DMS 273 treated with DMSO at 0.1 percent for 48 hours (cell line): Measurements from ENCODE around the gene FEV.

Experiments used
- DNase-seq: peaks from one replicate; lab custom pipeline; 2025; lab: John Stamatoyannopoulos, UW

FEV gene

DNA sequence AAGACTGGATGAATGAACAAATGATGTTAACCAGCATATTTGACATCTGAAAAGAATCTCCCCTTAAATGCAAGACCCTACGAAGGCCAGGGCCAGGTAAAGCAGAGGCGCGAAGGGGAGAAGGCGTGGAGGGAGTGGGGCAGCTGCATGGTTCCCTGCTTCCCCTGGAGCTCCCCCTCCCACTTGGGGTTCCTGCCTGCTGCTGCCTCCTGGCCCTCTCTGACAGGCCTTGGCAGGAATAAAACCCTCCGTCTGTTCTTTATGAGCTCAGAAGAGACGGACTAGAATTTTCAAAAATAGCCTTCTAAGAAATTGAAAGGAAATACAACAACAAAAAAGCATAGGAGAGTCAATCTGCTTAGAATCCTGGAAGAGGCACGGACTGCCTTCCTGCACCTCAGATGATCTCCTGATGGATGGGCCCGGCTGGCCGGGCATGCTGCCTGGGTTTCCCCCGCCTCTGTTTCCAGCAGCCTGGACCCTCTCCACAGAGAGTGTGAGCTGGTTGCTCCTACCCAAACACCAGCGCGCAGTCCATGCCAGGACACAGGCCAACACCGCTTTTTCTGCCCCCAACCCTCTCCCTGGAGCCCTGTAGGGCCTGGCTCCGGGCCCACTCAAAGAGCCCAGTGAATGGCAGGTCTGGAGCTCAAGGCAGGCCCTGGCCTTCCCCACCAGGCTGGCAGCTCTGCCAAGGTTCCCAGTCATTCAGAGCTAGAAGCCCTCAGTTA, 32.4 kb upstream of the FEV start:
- DNase-seq, result no peak

DNA sequence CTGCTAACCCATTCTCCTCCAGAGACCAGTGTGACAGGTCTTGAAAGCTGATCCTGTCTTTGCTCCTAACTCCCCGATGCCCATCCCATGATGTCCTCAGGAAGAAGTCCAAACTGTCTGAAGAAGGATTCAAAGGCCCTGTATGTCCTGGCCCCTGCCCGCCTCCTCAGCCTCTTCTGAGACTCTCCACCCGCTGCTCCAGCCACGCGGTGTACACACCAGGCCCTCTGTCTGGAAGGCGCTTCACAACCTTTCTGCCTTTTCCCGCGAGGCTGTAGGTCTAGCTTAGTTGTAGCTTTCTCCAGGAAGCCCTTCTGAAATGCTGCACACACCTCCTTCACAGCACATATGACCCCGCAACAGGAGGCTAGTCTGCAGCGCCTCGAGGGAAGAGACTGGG, 31.7 kb upstream of the FEV start:
- DNase-seq, result no peak

DNA sequence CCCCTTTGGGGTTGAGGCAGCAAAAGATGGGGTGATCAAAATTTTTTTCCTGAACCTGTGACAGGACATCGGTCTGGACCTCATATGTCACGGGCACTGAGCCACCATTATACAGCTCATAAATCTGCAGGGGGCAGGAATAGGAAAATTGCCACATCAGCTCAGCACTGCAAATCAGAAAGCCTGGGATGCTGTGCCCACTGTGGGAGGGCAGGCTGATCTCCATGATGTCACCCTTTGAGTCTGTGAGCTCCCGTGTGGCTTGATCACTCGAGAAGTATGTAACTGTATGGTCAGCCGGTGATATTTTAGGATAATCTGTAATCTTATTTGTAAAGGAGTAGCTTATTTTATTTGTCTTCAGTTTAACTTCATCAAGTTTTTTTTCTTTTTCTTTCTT, 25.9 kb upstream of the FEV start:
- no peak for DNase-seq

DNA sequence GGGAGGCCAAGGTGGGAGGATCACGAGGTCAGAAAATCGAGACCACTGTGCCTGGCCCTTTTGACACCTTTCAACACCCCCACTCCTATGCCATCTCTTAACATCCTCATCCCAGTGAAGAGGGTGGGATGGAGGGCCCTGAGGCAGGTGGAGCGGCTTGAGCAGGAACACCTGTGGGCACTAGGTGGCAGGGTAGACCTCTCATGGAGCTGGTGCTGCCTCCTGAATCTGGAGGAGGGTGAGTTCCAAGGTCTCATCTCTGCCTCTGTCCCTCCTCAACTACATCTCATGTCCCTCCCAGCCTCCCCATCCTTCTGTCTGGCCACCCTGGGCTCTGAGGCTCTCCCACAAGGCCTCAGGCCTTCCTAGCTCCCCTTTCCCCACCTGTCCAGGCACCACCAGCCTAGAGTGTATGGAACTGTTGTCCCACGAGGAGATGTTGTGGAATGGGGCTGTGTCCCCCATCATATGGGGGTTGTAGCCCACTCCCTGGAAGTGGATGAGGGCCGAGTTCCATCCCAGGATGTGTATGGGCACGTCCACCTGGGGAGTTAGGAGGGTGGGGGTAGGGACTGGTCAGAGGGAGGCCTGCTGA, 25.3 kb upstream of the FEV start:
- no peak for DNase-seq

DNA sequence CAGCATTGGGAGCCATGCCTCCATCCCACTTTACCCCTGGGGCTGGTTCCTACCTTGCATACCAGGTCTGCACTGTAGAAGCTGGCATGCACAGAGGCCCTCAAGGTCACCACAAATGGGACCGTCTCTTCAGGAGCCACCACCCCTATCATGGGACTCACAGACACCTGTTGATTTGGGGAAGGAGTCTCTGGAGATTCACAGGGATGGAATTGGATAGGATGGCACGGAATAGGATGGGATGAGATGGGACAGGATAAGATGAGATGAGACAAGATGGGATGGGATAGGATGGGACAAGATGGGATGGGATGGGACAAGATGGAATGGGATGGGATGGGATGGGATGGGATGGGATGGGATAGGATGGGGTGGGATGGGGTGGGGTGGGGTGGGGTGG, 24.3 kb upstream of the FEV start:
- no peak for DNase-seq

DNA sequence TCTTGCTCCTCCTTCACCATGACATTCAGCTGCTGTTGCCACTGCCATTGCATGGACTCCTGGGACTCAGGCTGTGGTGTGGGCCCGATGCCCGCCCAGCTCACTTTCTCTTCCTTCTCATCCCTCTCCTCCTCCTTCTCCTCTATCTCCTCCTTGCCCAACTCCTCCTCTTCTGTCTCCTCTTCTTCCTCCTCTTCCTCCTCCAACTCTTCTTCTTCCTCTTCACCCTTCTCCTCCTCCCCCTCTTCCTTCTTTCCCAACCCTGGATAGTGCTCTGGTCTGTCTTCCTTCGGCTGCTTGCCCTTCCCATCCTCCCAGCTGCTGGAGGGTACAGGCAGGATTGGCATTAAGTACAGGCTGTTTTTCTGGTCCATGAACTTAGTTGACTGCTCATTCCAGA, 19.0 kb upstream of the FEV start:
- DNase-seq, result no peak

DNA sequence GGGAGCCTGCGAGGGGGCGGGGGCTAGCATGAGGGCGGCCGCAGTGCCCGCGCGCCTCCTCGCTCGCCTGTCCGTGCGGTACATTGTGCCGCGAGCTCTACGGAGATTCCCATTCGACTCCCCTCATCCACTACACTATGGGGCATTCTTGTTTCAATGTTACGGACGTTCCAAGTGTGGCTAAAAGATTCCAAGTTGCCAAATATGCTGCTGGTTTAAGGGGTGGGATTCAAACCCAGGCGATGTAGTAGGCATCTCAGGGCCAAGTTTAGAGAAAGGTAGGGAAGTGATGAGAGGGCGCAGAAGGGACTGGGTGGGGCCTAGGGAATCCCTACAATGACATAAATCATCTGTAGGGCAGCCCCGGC, 18.3 kb upstream of the FEV start:
- DNase-seq, result no peak

DNA sequence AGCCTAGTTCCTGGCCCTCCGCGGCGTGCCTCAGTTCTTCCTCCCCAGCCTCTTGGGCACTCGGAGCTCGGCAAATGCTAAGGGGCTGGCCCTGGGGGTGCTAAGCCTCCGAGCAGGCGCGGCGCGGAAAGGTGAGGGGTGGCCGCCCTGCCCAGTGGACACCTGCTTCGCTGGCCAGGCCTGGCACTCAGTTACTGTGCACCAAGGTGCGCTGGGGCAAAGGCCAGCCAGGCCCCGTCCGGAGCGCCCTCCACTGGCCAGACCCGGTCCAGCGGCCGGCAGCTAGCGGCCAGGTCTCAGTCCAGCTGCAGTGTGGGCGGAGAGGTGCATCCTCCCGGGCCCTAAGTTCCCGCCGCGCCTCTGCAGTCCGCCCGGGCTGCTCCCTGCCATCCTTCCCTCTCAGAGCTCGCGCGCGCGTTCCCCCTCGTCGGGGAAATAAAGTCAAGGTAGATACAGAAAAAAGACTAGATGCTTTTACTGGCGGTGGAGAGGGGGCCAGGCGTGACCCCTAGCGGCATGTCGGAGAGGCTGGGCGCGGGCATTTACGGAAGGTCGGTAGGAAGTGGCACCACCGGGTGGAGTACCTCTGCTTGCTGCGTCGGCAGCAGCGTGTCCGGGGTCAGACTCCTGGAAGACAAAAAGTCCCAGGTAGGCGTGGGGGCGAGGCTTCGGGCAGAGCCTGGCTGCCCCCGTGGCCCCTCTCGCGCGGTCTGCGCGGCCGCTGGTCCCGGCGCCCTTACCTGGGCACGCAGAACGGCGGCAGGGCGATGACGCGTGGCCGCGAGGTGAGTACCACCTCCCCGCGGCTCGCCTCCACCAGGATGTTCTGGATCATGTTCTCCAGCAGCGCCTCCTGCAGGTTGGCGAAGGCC, 17.6 kb upstream of the FEV start:
- no peak for DNase-seq

DNA sequence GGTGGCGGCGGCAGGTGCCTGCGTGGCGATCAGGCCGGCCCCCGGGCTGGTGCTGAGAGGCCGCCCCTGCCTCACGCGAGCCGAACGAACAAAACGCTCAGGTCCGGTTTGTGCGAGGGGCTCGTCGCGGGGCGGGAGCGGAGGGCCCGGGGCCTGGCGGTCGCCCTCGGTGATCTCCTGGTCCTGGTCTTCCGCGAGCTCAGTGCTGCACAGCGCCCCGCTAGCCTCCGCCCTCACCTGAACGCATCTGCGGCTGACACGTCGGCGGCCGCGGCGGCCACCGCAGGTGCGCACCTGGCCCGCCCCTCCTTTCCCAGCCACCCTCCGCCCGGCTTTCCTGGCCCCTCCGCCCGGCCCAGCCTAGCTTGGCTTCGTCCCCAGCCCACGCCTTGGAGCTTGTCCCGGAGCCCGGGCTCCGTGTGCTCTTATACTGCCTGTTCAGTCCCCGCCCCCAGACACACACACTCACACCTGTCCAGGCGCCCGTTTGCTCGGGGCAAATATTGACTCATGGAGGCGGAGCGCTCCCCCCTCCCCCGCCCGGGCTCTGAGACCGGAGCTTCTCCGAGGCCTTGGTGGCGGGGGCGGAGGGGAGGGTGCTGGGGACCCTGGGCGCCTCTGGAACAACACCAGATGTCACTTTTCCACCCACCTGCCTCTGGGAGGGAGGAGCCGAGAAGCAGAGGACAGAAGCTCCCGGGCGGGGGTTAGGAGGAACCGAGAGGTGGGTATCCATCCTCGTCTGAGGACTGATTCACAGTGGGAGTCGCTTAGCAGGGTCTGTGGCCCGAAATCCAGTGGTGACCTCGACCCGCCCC, 16.8 kb upstream of the FEV start:
- DNase-seq, result no peak

DNA sequence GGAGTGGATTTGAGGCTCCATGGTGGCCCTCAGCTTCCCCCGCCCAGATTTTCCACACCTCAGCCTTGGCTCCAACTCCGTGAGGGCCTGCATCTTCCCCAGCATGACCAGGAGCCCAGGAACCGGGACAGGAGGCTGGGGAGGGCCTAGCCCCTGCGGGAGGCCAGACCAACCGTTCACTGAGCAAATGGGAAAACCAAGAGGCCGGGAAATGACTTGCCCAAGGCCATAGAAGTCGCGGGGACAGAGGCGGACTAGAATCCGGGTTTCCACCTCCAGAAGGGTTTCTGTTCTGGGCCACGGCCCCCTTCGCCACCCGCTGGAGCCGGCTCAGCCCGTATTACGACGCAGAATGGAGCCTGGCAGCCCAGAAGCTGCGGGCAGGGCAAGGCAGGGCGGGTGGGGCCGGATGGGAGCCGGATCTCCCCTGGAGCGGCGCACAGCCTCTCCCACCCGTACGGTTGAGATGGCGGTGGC, 16.2 kb upstream of the FEV start:
- DNase-seq, result no peak

DNA sequence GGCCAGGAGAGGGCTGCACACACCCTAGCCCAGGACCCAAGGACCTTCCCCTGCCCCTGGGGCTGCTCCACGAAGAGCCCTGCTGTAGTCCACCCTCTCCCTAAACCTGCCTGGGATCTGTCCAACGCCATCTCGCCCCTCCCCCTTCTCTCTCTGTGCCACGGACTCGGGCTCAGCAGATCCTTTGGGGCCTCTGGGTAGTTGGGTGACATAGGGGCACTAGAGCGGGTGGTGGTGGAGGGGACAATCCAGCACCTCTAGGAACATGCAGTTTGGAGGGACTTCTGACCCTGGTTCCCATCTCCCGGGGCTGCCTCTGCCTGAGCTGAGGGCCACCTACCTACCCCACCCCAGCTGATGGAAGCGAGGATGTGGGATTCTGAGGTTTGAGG, 15.6 kb upstream of the FEV start:
- DNase-seq, result no peak

DNA sequence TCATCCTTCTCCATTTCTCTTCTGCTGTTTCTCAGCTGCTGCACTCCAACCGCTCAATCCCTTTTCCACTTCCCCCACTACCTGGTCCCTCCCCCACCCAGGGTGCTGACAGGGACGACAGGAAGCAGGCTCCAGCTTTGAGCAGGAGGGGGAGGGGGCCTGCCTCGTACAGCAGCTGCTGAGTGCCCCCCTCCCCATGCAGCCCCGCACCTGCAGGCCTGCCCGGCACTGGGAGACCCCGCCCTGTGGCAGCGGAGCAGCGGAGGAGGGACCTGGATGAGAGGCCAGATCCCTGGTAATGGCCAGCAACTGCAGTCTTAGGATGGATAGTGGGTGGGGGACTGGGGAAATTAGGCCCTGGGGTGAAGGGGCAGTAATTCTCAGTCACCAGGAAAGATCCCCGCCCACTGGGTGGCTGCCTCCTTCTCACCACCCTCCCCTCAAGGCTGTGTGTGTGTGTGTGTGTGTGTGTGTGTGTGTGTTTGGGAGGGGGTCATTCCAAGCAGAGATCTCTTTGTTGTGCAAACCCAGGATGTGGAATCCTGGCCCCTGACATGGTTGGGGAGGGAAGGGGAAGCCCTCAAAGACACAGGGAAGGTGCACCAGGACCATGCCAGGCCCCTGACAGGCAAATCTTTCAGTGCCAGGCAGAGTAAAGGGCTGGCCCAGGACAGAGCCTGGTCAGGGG, 15.0 kb upstream of the FEV start:
- no peak for DNase-seq

DNA sequence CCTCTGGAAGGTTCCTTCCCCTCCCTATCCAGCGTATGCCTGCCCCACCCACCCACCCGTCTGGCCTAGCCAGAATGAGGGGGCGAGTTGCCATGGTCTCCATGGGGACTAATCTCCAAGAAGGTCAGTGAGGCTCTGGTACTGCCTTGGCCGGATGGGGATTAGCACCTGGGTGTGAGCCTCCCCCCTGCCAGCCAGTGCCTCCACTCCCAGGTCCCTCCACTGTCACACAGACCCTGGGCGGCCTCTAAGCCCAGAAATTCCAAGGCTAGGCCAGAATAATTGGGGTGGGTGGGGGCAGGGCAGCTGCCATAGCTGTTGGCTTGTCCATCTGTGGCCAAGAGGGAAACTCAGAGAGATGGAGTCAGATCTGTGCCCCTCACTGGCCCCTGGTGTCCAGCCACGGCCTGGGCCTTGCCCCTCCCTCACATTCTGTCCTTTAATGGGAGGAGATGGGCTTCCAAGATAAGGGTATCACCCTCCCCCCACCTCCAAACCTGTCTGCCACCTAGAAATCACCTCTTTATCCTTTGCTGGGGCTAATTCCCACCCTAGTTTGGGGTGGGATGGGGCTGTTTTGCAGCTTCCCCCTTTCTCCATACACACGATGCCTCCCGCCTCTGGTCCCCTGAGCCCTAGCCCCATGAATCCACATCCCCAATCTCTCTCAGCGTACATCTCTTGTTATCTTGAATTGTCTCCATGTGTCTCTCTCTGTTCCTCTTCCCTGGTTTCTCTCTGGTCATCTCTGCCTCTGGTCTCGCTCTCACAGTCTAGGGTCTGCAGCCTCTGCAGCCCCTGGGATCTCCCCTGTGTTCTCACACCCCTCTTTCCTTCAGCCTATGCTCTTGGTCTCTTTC, 14.3 kb upstream of the FEV start:
- DNase-seq, result no peak

DNA sequence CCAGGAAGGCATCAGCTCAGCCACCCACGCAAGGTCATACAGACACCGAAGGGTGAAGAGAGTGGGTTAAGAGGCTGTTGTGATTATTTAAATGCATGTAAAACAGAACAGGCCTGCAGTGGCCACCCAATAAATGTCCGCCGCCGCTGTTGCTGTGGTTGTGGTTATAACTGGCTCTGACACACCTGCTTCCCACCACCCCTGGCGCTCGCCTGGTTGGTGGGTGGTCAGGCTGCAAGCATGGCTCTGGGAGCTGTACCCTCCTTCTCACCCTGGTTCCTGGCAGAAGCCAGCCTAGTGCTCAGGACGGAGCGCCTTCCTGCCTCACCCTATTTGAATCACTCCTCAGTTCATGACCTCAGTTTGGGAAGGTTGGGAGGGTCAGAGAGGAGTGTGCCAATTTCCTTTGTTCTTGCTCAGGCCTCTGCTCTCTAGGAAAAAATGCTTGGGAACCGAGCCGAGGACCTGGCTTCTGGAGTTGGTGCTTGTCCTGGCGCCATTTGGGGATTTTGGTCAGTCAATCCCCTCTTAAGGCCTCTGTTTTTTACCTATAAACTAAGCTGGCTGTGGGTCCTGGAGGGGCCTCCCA, 13.5 kb upstream of the FEV start:
- DNase-seq, result no peak

DNA sequence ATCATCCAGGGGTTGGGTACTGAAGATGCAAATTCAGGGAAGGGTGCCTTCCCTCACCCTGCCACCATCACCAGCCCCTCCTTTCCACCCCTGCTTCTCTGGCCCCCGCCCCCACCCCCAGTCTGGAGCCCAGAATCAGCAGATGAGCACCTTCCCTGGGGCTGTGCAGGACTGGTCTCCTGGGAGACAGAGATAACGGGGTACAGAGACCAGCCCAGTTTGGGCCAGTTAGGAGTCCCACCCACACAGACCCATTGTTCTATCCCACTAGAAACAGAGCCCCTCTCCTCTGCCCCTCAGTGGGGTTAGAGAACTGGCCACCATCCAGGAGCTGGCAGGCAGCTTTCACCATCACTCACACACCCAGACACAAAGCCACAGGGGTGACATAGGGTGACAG, 12.7 kb upstream of the FEV start:
- no peak for DNase-seq

DNA sequence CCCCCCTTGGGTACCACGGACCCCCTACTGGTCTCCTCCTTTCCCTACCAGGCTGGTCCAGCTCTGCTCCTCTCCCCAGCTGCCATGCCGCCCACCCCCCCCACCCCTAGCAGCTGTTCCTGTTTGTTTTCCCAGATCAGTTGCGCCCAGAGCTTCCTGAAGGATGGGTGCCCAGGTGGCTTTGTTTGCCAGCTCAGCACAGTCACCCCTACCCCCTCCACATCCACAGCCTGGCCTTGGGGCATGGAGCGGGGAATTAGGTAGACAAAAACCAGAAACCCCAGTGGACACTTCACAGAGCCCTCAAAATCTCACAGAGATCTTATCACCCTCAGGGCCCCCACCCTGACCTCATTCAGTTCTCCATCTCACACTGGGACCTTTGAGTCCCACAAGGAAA, 12.0 kb upstream of the FEV start:
- DNase-seq, result peak; percentile 54

DNA sequence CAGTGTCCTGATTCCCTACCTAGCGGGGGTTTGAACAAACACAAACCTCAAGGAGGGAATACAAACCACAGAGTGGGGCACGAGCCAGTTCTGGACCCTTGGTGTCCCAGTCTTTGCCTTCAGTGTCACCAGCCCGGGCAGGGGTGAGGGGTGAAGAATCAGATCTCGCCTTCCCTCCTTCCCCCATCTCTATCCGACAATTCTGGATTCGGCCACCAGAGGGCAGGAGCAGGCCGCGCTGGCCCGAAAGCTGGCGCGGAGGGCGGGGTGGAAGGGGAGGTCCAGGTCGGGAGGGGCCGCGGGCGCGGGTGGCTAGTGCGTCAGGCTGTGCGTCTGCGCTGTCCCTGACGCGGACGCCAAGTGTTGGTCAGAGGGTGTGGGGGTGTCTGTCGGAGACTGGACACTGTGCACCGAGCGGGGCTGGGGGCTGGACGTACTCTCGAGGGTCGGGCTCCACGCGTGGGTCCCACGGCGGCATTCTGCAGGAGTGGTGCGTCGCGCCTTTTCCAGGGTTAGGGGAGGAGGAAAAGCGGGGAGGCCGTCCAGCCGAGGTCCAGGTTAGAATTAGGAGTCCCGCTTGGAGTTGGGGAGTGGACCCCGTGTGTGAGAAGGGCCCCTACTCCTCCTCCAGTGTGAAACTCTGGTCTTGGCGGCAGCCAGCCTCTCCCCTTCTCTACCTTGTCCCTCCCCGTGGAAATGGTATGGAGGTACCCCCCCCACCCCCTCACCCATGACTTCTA, 11.2 kb upstream of the FEV start:
- DNase-seq, result no peak

DNA sequence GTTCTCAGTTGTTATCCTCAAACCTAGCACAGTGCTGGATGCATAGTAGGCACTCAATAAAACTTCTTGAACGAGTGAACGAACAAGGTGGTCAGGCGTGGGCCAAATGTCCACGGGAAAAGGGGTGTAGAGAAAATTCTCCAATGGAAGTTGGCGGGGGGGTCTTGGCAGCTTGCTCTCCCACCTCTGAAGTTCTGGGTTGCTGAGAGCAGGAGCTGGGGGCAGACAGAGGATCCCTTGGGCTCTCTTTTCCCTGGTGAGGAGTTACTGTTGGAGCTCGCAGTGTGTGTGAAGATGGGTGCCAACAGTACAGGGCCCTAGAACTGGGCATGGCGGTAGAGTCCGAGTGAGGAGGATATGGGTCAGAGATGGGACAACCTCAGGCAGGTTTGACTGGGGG, 10.6 kb upstream of the FEV start:
- no peak for DNase-seq
